Duodenal mucosa (tissue), 2 donors: ENCODE measurements around the gene EPYC.

Experiments used
- H3K27ac ChIP-seq: one replicate; pipeline ENCODE4 v1.7.0; 2013; ENCODE audit warnings: low read depth, low read length
- H3K27me3 ChIP-seq, 2 donors: one replicate each; pipeline ENCODE4 v1.7.0; 2013; ENCODE audit warnings: low read length in 2 of 2, control low read depth in 1 of 2; ENCODE audit not compliant: insufficient read depth in 2 of 2, control insufficient read depth in 1 of 2
- H3K36me3 ChIP-seq, 2 donors: one replicate each; pipeline ENCODE4 v1.7.0; 2013; ENCODE audit warnings: low read length in 2 of 2, control low read depth in 1 of 2; ENCODE audit not compliant: insufficient read depth in 2 of 2, control insufficient read depth in 1 of 2
- H3K4me1 ChIP-seq, 2 donors: one replicate each; pipeline ENCODE4 v1.7.0; 2013; ENCODE audit warnings: low read length in 2 of 2, control low read depth in 1 of 2; ENCODE audit not compliant: insufficient read depth in 2 of 2, control insufficient read depth in 1 of 2
- H3K4me3 ChIP-seq, 2 donors: one replicate each; pipeline ENCODE4 v1.7.0; 2013; ENCODE audit warnings: low read length in 2 of 2, low read depth in 1 of 2
- H3K9ac ChIP-seq, 2 donors: one replicate each; pipeline ENCODE4 v1.7.0; 2013; ENCODE audit warnings: low read length in 2 of 2, low read depth in 1 of 2
- H3K9me3 ChIP-seq, 2 donors: one replicate each; pipeline ENCODE4 v1.7.0; 2013; ENCODE audit warnings: low read length in 2 of 2, control low read depth in 1 of 2; ENCODE audit not compliant: control insufficient read depth in 1 of 2

EPYC gene

DNA sequence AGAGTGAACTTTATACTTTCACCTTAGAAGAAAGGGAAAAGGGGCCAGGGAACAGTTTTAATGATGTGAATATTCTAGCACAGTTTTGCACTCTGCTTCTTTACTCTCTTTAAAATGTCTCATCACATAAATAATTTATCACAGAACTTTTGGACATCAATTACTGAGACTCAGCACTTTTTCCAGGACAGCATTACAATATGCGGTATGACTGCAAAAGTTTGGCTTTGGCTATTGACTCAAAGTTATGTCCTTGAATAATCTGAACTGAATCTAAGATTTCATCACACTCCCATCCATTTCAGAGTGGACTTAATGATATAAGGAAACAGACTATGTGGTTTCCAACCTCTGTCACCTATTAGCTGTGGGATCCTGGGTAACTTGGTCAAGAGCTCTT is 61.5 kb downstream of the EPYC start:
- Histone ChIP-seq H3K9ac (no peak overlapping the region), H3K27me3 (no peaks in the 10 kb centered on the region), H3K4me3 (no peak overlapping the region), H3K36me3 (no peaks in the 10 kb centered on the region), H3K27ac (no peak overlapping the region), H3K9me3 (no peaks in the 10 kb centered on the region), H3K4me1 (no peaks in the 10 kb centered on the region)

DNA sequence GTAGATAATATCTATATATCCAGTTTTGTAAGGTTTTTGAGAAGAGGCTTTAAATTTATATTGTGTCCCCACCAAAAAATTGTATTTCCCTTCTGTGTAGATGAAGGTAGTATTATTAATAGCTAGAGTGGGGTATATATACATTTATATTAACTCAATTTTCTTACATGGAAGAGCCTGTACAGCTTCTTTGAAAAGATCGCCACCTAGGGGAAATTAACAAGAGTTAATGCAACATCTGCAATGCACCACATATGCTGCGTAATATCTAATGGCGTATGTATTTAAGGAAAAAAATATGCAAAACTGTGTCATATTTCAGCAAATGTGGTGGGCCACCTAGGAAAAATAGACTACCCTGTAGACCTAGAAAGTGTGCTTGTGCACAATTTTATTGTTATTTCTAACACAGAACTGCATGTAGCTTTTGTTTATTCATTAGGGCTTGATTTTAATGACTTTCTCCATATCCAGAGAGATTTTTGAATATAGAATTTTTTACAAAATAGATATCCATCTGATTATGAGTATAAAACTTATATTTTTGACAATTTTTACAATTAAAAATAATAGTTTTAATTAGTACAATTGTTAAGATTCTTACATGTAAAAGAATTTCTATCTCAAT is 63.8 kb downstream of the EPYC start:
- Histone ChIP-seq H3K9me3 (no peaks in the 10 kb centered on the region), H3K4me3 (no peak overlapping the region), H3K9ac (no peak overlapping the region), H3K36me3 (no peaks in the 10 kb centered on the region), H3K27me3 (no peaks in the 10 kb centered on the region), H3K4me1 (no peaks in the 10 kb centered on the region), H3K27ac (no peak overlapping the region)

- no peak overlapping the region for H3K27ac ChIP-seq
Measured at GRCh38 chr12:90939382-90939781, 65.4 kb downstream of the EPYC start.

DNA sequence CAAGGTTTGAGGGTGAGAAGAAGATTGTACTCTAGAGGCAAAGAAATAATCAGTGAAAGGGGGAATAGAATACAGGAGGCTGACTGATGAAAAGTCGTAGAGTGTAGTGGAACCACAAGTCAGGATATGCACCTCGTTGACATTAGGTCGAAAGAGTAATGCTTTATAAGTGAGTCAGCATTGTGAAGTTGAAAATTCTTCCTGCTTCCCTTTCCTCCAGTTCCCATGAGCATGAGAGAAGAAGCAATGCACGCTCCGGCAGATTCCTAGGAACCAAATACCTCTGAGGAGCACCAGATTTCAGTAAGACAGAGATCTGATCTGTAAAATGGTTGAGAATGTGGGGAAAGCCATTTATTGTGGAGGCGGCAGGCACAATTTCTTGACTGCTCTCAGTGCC is 66.3 kb downstream of the EPYC start:
- Histone ChIP-seq H3K27me3 (no peaks in the 10 kb centered on the region), H3K9me3 (no peaks in the 10 kb centered on the region), H3K9ac (no peak overlapping the region), H3K36me3 (no peaks in the 10 kb centered on the region), H3K4me3 (no peak overlapping the region), H3K27ac (no peak overlapping the region), H3K4me1 (no peaks in the 10 kb centered on the region)

More at GRCh38 chr12:90939382-90939781, 65.4 kb downstream of the EPYC start:
- no peaks in the 10 kb centered on the region for H3K9me3 ChIP-seq
- no peaks in the 10 kb centered on the region for H3K27me3 ChIP-seq
- H3K4me1 ChIP-seq, result no peaks in the 10 kb centered on the region
- no peak overlapping the region for H3K9ac ChIP-seq
- H3K36me3 ChIP-seq, result no peaks in the 10 kb centered on the region
- H3K4me3 ChIP-seq, result no peak overlapping the region

DNA sequence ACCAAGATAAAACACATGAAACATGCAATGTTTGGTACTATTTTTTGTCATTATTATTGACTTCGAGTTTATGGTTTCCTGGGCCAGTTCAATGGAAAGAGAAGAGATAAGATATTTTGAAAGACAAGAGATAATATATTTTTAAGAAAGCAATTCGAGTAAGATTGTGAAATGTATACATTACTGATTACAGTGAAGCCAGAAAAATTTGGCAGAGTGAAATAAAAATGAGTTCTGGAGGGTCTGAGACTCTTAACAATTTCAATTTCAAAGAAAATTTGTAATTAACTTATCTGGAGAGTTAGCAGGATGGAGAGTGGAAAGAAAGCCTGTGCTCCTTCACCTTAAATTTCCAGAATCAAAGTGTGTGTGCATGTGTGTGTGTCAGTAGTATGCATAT is 67.1 kb downstream of the EPYC start:
- Histone ChIP-seq H3K4me1 (no peaks in the 10 kb centered on the region), H3K4me3 (no peak overlapping the region), H3K9ac (no peak overlapping the region), H3K36me3 (no peaks in the 10 kb centered on the region), H3K27ac (no peak overlapping the region), H3K9me3 (no peaks in the 10 kb centered on the region), H3K27me3 (no peaks in the 10 kb centered on the region)

GRCh38 chr12:90936230-90937005 is 68.4 kb downstream of the EPYC start:
- Histone ChIP-seq H3K27me3 (no peaks in the 10 kb centered on the region), H3K4me3 (no peak overlapping the region), H3K27ac (no peak overlapping the region), H3K36me3 (no peaks in the 10 kb centered on the region), H3K4me1 (no peaks in the 10 kb centered on the region), H3K9me3 (no peaks in the 10 kb centered on the region), H3K9ac (no peak overlapping the region)

DNA sequence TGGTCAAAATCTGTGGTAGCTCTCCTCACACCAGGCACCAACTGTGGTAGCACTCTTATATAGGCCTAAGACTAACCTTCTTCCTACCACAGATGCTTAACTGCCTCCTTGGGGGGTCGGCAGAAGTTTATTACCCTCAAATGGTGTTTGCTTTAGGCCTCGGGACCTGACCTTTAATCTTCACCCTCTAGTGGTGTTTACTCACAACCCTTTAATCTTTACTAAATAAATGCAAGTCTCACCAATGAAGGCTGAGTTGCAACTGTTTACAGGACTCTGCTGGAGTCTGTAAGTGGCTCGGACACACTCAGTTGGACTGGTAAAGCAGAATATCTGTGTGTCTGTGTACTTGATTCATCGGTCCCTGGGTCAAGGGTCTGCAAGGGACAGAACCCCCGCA is 79.2 kb downstream of the EPYC start:
- H3K9me3 ChIP-seq, result peaks cover 2 to 6% of the 10 kb centered on the region in 2 donors
- peaks cover 10 to 20% of the 10 kb centered on the region in 2 donors for H3K4me1 ChIP-seq
- no peak overlapping the region for H3K4me3 ChIP-seq
- H3K27me3 ChIP-seq, result no peaks in the 10 kb centered on the region
- H3K36me3 ChIP-seq, result no peaks in the 10 kb centered on the region
- no peak overlapping the region for H3K27ac ChIP-seq
- H3K9ac ChIP-seq, result no peak overlapping the region

DNA sequence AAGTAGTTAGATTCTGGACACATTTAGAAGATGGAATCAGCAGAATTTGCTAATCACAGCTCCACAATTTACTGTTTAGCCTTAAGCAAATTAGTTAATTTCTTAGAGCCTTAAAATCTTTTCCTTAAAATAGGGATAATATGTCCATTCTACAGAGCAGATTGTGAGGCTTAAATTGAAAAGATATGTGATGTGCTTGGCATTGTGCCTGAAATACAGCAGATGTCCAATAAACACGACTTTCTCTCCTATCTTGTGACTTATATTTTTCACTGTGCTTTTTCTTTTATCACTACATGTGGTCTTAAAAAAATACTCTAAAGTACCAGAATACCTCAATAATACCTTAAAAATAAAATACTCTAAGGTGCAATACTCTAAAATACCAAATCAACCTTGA is 80.4 kb downstream of the EPYC start:
- no peak overlapping the region for H3K9ac ChIP-seq
- no peaks in the 10 kb centered on the region for H3K36me3 ChIP-seq
- H3K9me3 ChIP-seq, result peaks cover 0 to 3% of the 10 kb centered on the region in 2 donors
- no peak overlapping the region for H3K4me3 ChIP-seq
- no peak overlapping the region for H3K27ac ChIP-seq
- H3K4me1 ChIP-seq, result peaks cover 10 to 20% of the 10 kb centered on the region in 2 donors
- H3K27me3 ChIP-seq, result no peaks in the 10 kb centered on the region

DNA sequence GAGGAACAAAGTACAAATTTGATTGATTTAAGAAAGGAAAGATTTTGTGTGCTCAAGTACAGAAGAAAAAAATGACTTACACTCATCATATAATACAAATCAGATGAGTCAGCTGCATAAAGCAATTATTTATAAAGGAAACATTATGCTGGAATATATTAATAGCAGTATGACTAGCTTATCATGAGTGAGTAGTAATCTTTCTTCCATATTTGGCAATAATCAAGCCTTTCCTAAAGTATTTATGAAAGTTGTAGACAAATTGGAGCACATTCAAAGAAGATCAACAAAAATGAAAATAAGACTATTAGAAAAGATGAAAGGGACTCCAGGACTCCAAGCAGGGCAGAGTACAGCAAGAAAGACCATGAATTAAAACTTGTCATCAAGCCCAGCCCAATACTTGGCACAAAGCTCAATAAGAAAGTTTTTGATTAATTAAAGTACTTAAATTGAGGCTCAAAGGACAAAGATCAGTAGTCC is 82.6 kb downstream of the EPYC start:
- Histone ChIP-seq H3K27me3 (no peaks in the 10 kb centered on the region), H3K9ac (no peak overlapping the region), H3K36me3 (no peaks in the 10 kb centered on the region), H3K4me3 (no peak overlapping the region), H3K9me3 (no peaks in the 10 kb centered on the region), H3K4me1 (peaks cover 10 to 20% of the 10 kb centered on the region in 2 donors), H3K27ac (peak overlapping the region; percentile 47)

GRCh38 chr12:90921536-90921935 is 83.2 kb downstream of the EPYC start:
- Histone ChIP-seq H3K4me1 (peaks cover 10 to 20% of the 10 kb centered on the region in 2 donors), H3K9ac (no peak overlapping the region), H3K9me3 (no peaks in the 10 kb centered on the region), H3K27ac (no peak overlapping the region), H3K27me3 (no peaks in the 10 kb centered on the region), H3K4me3 (no peak overlapping the region), H3K36me3 (no peaks in the 10 kb centered on the region)
